ENCODE measurements around the gene ANKDD1A.
A peak's percentile ranks its signal among the peaks of the same experiment; 100 is the strongest.

The ANKDD1A gene

GRCh38 chr15:64911311-64912186 lies at the start of gene ANKDD1A:
ANKDD1A (plus strand) TSS chr15:64911902; CDS start chr15:64911931, 29 bp downstream.
- peak; percentile 81 for DNase-seq

DNA sequence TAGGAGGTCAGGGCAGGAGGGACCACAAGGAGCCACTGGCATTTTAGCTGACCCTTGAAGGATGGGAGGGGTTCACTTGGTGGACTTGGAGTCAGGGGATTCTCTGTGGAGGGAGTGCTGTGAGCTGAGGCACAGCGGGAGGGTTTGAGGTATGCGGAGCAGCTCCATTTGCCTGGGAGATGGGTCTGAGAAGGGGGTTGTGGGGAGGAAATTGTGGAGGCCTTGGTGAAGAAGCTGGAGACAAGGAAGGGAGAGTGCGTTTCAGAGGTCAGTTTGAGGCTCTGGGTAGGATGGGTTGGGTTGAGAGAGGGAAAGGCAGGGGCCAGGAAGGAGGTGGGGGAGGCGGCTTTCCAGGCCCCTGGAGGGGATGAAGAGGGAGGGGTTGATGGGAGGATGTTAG lies 49.7 kb upstream of the ANKDD1A start:
- DNase-seq = no peak

DNA sequence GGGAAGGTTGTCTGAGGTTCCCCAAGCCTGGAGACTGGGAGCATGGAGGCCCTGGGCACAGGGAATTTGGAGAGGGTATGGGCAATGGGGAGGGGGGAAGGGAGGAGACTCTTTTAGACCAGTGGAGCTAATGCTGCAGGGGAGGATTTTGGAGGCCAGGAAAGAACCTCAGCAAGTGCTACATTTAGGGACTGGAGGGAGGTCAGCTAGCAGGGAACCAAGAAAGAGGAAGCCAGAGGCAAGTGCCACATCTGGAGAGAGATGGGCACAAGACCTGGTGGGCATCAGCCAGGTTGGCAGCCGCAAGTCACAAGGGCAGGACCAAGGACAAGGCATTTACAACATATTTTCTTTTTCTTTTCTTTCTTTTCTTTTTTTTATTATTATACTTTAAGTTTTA lies 49.3 kb upstream of the ANKDD1A start:
- DNase-seq = no peak

GRCh38 chr15:64864068-64864467 lies 47.6 kb upstream of the ANKDD1A start:
- no peak for DNase-seq

DNA sequence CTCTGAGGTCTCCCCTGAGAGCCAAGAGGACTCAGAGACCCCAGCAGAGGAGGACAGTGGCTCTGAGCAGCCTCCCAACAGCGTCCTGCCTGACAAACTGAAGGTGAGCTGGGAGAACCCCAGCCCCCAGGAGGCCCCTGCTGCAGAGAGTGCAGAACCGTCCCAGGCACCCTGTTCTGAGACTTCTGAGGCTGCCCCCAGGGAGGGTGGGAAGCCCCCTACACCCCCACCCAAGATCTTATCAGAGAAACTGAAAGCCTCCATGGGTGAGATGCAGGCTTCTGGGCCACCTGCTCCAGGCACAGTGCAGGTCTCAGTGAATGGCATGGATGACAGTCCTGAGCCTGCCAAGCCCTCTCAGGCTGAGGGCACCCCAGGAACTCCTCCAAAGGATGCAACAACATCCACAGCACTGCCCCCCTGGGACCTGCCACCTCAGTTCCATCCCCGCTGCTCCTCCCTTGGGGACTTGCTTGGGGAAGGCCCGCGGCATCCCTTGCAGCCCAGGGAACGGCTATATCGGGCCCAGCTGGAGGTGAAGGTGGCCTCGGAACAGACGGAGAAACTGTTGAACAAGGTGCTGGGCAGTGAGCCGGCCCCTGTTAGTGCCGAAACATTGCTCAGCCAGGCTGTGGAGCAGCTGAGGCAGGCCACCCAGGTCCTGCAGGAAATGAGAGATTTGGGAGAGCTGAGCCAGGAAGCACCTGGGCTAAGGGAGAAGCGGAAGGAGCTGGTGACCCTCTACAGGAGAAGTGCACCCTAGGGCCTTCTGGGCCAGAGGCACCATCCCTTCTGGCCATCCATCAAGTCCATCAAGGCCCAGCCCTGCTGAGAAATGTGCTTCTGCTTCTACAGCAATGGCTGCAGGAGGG lies 46.3 kb upstream of the ANKDD1A start:
- DNase-seq = no peak

DNA sequence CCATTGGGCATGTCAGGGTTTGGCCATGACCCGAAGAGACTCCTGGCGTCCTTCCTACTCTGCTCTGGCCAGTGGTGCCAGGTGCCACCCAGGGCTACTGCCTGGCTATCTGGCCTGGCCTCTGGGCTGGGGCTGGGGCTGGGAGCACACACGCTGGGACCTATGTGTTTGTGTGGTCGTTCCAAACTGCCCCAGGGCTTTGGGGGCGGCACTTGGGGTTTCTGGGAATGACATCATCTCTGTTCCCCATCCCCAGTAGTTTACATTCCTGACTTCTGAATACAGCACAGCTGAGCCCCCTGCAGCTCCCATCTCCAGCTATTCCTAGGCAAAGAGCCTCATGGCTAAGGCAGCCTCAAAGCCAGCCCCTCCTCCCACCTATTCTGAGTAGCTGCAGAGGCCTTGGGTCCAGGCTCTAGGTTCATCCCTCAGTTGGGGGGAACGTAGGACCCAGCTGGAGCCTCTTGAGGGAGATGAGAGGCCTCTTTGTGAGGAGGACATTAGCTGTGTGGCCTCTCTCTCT lies 45.6 kb upstream of the ANKDD1A start:
- DNase-seq = no peak

DNA sequence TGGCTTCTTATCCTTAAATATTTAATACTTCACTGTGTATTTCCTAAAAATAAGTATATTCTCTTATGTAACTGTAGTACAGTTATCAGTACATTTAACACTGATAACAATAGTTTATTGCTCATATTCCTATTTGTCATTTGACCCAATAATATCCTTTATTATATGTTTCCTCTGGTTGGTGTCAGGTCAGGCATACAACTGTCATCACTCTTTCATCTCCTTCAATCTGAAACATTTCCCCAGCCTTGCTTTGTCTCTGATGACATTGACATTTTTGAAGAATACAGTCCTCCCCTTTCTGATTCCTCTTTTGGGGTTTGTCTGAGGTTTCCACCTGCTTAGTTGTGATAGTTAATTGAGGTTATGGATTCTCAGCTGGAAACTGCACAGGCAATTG lies 42.2 kb upstream of the ANKDD1A start:
- DNase-seq = no peak

DNA sequence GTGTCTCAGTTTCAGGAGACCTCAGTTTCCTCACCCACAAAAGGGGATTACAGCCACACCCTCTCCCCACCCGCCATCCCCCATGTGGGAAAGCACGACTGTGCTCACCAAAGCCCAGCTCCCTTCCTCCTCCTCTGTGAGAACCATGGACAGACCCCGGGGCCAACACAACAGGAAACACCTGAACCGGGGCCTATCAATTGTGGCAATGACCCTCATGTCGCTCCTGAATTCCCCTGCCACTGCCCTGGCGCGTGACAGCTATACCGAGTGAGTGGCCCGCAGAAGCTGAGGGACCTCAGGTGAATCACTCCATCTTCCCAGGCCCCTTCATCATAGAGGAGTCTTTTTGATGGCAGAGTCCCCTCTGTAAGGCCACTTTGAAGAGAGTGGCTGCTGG lies 41.3 kb upstream of the ANKDD1A start:
- no peak for DNase-seq

- DNase-seq = no peak
Observed at GRCh38 chr15:64875641-64876223, 36.0 kb upstream of the ANKDD1A start.

DNA sequence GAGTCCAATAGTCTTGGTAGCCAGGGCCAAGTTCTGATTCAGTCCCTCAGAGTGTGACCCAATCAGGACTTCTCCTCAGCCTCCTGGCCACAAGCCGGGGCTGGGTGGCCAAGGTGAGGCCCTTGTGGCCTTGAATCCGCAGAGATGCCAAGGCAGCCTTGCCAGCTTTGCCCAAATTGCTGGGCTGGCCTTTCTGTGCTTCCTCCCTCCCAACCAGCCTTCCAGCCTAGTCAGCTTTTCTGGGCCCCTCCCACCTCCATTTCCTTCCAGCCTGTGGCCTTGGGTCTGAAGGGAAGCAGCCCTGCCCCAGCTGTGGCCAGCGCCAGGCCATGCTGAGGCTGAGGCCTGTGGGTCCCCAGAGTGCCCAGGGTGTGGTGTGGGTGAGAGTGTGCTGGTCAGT lies 34.3 kb upstream of the ANKDD1A start:
- no peak for DNase-seq

DNA sequence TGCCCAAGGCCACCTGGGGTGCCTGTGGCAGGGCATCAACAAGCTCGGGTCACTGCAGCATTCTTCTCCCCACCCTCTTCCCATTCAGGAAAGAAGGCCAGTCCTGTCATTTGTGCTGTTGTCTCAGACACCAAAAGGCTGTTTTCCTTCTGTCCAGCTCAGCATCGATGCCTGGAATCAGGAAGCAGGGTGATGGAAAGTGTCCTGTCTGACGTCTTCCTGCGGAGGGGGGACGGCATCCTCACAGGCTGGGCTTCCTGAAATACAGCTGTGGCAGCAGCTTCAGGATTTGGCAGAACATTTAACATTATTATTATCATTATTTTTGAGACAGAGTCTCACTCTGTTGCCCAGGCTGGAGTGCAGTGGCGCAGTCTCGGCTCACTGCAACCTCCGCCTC lies 33.0 kb upstream of the ANKDD1A start:
- DNase-seq = no peak

DNA sequence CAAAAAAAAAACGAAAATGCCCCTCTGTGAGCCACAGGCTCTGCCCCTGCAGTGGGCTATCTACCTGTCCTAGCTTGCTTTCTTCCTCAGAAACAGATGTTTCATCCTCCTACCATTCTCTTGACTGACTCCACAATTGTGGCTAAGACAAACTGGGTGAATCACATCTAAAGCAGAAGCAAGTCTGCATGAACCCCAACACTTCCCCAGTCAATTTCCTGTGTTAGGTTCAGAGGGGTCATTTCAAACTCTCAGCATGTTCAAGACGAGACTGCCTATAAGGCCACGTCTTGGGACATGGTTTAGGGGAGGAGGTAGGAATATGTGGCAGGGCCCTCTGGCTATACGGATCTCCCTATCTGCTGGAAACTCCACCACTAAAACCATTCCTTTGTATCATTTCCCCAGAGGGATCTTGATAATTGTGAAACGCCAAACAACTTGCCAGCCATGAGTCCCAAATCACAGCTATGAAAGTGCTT lies 28.6 kb upstream of the ANKDD1A start:
- no peak for DNase-seq

DNA sequence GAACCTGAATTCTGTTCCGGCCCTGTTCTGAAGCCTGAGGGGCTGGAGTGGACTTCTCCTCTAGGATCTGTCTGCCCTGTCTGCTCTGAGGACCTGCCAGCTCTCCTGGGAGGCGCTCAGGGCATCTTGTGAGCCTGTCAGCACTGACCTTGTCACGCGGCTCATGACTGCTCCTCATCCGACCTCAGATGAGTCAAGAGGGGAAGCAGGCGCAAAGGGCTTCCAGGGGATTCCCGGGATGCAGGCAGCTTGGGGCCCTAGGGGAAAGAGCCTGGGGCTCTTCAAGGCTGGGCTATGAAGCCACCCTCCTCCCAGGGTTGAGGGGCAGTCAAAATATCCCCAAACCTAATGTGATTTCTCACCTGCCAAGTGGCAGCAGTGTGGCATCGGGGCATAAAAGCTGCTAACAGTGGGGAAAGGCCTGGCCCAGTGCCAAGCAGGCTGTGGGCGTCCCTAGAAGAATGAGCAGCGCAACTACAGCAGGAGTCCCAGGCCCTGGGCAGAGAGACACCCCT lies 27.6 kb upstream of the ANKDD1A start:
- peak; percentile 91 for DNase-seq

DNA sequence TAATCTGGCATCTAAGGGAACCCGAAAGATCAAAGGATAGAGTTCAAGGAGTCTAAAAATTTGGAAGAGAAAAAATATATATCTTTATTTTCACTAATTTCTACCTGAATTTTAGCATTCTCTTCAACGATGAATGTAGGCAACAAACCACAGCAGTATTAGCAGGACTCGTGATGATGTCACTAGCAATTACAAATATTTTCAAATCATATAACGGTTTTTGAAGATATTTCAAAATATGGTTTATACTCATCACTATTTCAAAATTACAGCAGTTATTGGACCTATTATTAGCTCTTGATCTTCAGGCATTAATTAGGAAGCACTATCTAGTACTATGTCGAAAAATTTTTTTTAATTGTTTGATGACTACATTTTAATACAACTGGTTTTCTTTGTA lies 27.0 kb upstream of the ANKDD1A start:
- no peak for DNase-seq

GRCh38 chr15:64888336-64888735 lies 23.4 kb upstream of the ANKDD1A start:
- DNase-seq = no peak

GRCh38 chr15:64891561-64891960 lies 20.1 kb upstream of the ANKDD1A start:
- DNase-seq = no peak

DNA sequence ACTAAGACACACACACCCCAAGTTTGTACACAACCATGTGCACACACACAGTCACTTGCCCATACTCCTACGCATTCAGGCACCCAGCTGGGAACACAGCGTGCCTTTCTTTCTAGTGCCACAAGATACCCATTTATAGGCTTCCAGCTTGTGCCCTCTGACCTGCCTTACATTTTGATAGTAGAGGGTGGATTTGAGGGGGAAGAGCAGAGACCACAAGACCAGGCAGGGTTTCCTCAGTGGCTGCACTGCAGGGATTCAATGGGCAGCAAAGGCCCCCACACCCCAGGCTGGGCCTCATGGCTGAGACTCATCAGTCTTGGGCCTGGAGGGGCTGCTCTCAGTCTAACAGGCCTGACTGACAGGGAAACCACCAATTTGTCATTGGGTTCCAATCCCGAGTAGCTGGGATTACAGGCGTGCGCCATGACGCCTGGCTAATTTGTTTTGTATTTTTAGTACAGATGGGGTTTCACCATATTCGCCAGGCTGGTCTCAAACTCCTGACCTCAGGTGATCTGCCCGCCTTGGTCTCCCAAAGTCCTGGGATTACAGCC lies 18.8 kb upstream of the ANKDD1A start:
- DNase-seq = peak; percentile 74

DNA sequence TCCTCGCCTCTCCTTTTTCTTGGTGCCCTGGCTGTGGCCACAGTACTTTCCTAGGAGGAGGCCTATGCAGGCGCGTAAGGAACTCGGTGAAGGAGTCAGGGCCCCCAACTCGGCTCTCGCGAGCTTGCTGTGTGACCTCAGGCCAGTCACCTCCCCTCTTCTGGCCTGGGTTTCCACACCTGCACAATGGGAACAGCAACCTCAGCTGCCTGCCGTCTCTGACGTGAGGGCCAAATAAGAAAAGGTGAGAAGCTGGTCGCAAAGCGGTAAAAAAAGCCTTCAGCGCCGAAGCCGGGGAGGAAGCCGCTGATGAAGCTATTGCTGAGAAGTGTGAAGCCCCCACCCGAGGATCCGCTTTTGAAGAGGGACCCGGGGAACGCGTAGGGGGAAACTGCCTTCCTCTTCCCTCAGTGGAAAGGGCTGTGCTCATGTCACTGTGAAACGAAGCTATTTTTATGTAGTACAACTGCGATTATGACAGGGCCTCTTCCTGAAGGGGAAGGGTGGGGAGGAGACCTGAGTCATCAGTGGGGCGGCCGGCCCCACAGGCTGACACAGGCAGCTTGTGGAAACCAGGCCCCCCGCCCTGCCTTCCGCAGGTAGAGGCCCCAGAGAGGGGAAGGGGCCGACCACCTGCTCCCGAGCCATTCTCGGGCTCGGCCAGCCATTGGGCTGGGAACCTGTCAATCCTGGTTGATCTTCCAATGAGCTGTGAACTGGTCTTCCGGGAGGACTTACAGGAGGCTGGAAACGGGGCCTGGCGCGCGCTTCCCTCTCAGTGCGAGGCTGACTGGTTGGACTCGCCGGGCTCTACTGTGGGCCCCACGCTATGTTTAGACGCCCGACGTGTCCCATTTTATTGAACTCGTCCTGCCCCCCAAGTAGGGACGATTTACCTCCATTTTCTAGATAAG lies 18.0 kb upstream of the ANKDD1A start:
- peak; percentile 98 for DNase-seq

- DNase-seq = peak; percentile 91
Observed at GRCh38 chr15:64894395-64895056, 17.2 kb upstream of the ANKDD1A start.

- peak; percentile 73 for DNase-seq
Observed at GRCh38 chr15:64895285-64896065, 16.2 kb upstream of the ANKDD1A start.

Data from activated effector memory CD4-positive, alpha-beta T cell treated with anti-CD3 and anti-CD28 coated beads, Interleukin-2, amount 50 U/mL, for 16 hours (primary cell).